Epithelial cell of prostate (primary cell): Measurements from ENCODE around the gene SVIL.
A peak's percentile ranks its signal among the peaks of the same experiment; 100 is the strongest.

Experiments
- DNase-seq: peaks from one replicate; pipeline ENCODE4 v3.0.0-alpha.2; 2011; ENCODE audit warnings: low read depth, low spot score
- H3K27ac ChIP-seq: fragments of 450-650 bp; 2 replicates; pipeline ENCODE4 v1.5.1; 2017; ENCODE audit warnings: mild to moderate bottlenecking

SVIL gene

GRCh38 chr10:29408847-29409240, 225.9 kb downstream of the SVIL start:
- no peak for DNase-seq
- H3K27ac ChIP-seq = peak overlapping the region; percentile 72
